H9 (cell line): ENCODE data around the gene CDS1. TPM values are rescaled to one million over a fixed set of nuclear protein-coding genes. Genes with fewer than 3 reads are reported as not detected.

Experiments
- DNase-seq: peaks from one replicate; pipeline ENCODE4 v3.0.0-alpha.2; 2017
- H2AFZ ChIP-seq: one replicate; pipeline ENCODE4 v1.6.1; 2013; ENCODE audit warnings: mild to moderate bottlenecking, low read length, control low read depth, moderate library complexity
- H2AK5ac ChIP-seq: 2 replicates; pipeline ENCODE4 v1.6.1; 2013; ENCODE audit warnings: low read length, control low read depth, mixed read lengths; ENCODE audit not compliant: insufficient read length
- H2BK120ac ChIP-seq: one replicate; pipeline ENCODE4 v1.6.1; 2013; ENCODE audit warnings: low read depth, mild to moderate bottlenecking, low read length, control low read depth, inconsistent platforms; ENCODE audit not compliant: poor library complexity, severe bottlenecking
- H2BK12ac ChIP-seq: 2 replicates; pipeline ENCODE4 v1.6.1; 2013; ENCODE audit warnings: low read length, control low read depth, mixed read lengths, low read depth; ENCODE audit not compliant: insufficient read length
- H2BK15ac ChIP-seq: 2 replicates; pipeline ENCODE4 v1.6.1; 2013; ENCODE audit warnings: low read depth, low read length, control low read depth
- H2BK20ac ChIP-seq: one replicate; pipeline ENCODE4 v1.6.1; 2013; ENCODE audit warnings: low read depth, mild to moderate bottlenecking, low read length, control low read depth, inconsistent platforms; ENCODE audit not compliant: poor library complexity, severe bottlenecking
- H2BK5ac ChIP-seq: 2 replicates; pipeline ENCODE4 v1.6.1; 2013; ENCODE audit warnings: low read length, control low read depth, mixed read lengths; ENCODE audit not compliant: insufficient read length
- H3K14ac ChIP-seq: 2 replicates; pipeline ENCODE4 v1.6.1; 2013; ENCODE audit warnings: low read length, control low read depth; ENCODE audit not compliant: insufficient read depth
- H3K18ac ChIP-seq: 2 replicates; pipeline ENCODE4 v1.6.1; 2013; ENCODE audit warnings: low read depth, mild to moderate bottlenecking, mixed read lengths, low read length, control low read depth; ENCODE audit not compliant: insufficient read length
- H3K23ac ChIP-seq: 2 replicates; pipeline ENCODE4 v1.6.1; 2013; ENCODE audit warnings: low read length, control low read depth, mixed read lengths, low read depth; ENCODE audit not compliant: insufficient read length
- H3K23me2 ChIP-seq: 2 replicates; pipeline ENCODE4 v1.6.1; 2013; ENCODE audit warnings: low read depth, mild to moderate bottlenecking, mixed read lengths, low read length, control low read depth; ENCODE audit not compliant: insufficient read length, poor library complexity, severe bottlenecking
- H3K27ac ChIP-seq: 2 replicates; pipeline ENCODE4 v1.5.1; 2013; ENCODE audit warnings: low read length, control low read depth, mixed read lengths, low read depth; ENCODE audit not compliant: insufficient read length
- H3K27me3 ChIP-seq: 2 replicates; pipeline ENCODE4 v1.6.1; 2013; ENCODE audit warnings: low read length, control low read depth, inconsistent platforms; ENCODE audit not compliant: insufficient read depth
- H3K4ac ChIP-seq: 2 replicates; pipeline ENCODE4 v1.6.1; 2013; ENCODE audit warnings: low read depth, mild to moderate bottlenecking, control low read depth, inconsistent platforms, low read length, moderate library complexity
- H3K4me1 ChIP-seq: 2 replicates; pipeline ENCODE4 v1.6.1; 2013; ENCODE audit warnings: low read length, control low read depth, inconsistent platforms; ENCODE audit not compliant: insufficient read depth
- H3K4me2 ChIP-seq: 2 replicates; pipeline ENCODE4 v1.6.1; 2013; ENCODE audit warnings: low read length, control low read depth, mixed read lengths; ENCODE audit not compliant: insufficient read length, insufficient read depth
- H3K56ac ChIP-seq: 2 replicates; pipeline ENCODE4 v1.6.1; 2013; ENCODE audit warnings: low read depth, mild to moderate bottlenecking, mixed read lengths, low read length, control low read depth; ENCODE audit not compliant: insufficient read length
- H3K79me1 ChIP-seq: 2 replicates; pipeline ENCODE4 v1.6.1; 2013; ENCODE audit warnings: low read depth, mild to moderate bottlenecking, moderate library complexity, low read length, control low read depth, inconsistent platforms; ENCODE audit not compliant: insufficient read depth, poor library complexity, severe bottlenecking
- H3K79me2 ChIP-seq: 2 replicates; pipeline ENCODE4 v1.6.1; 2013; ENCODE audit warnings: low read length, control low read depth, inconsistent platforms; ENCODE audit not compliant: insufficient read depth
- H3K9ac ChIP-seq: 2 replicates; pipeline ENCODE4 v1.6.1; 2013; ENCODE audit warnings: low read length, control low read depth, mixed read lengths; ENCODE audit not compliant: insufficient read length; ENCODE audit errors: extremely low read depth
- H3K9me3 ChIP-seq: one replicate; pipeline ENCODE4 v1.6.1; 2013; ENCODE audit warnings: low read depth, low read length, inconsistent platforms; ENCODE audit not compliant: control insufficient read depth
- H3T11ph ChIP-seq: one replicate; pipeline ENCODE4 v1.6.1; 2013; ENCODE audit warnings: mild to moderate bottlenecking, low read length, control low read depth, inconsistent platforms
- H4K20me1 ChIP-seq: one replicate; pipeline ENCODE4 v1.6.1; 2013; ENCODE audit not compliant: control insufficient read depth, insufficient read length, insufficient read depth
- H4K5ac ChIP-seq: 2 replicates; pipeline ENCODE4 v1.6.1; 2013; ENCODE audit warnings: low read depth, mild to moderate bottlenecking, mixed read lengths, low read length, control low read depth; ENCODE audit not compliant: insufficient read length
- H4K8ac ChIP-seq: replicated peaks from 2 replicates; pipeline ENCODE4 v1.6.1; 2013; ENCODE audit warnings: low read length, control low read depth, mixed read lengths, low read depth; ENCODE audit not compliant: insufficient read length
- H4K91ac ChIP-seq: 2 replicates; pipeline ENCODE4 v1.6.1; 2013; ENCODE audit warnings: low read depth, mild to moderate bottlenecking, moderate library complexity, mixed read lengths, low read length, control low read depth; ENCODE audit not compliant: insufficient read length
- H3K27ac Mint-ChIP-seq, 3 experiments: 2 replicates in 2 of 3; 3 replicates in 1 of 3; pipeline ENCODE4 v1.8.0; 2020 to 2021; ENCODE audit warnings: mixed read lengths in 3 of 3, mild to moderate bottlenecking in 1 of 3, moderate library complexity in 1 of 3
- H3K27me3 Mint-ChIP-seq: 2 replicates; pipeline ENCODE4 v1.8.0; 2021; ENCODE audit warnings: low read depth, mild to moderate bottlenecking, moderate library complexity, mixed read lengths
- H3K36me3 Mint-ChIP-seq, 3 experiments: 2 replicates in 2 of 3; 3 replicates in 1 of 3; pipeline ENCODE4 v1.8.0; 2020 to 2021; ENCODE audit warnings: low read depth in 3 of 3, mixed read lengths in 3 of 3; ENCODE audit not compliant: insufficient read depth in 1 of 3
- H3K4me1 Mint-ChIP-seq, 2 experiments: 2 replicates each; pipeline ENCODE4 v1.8.0; 2020; ENCODE audit warnings: mixed read lengths in 2 of 2
- H3K4me3 Mint-ChIP-seq, 2 experiments: 2 replicates in 1 of 2; 3 replicates in 1 of 2; pipeline ENCODE4 v1.8.0; 2020 to 2021; ENCODE audit warnings: mild to moderate bottlenecking in 2 of 2, mixed read lengths in 2 of 2, moderate library complexity in 1 of 2
- H3K9me3 Mint-ChIP-seq, 2 experiments: 2 replicates in 1 of 2; 3 replicates in 1 of 2; pipeline ENCODE4 v1.8.0; 2020; ENCODE audit warnings: mild to moderate bottlenecking in 2 of 2, mixed read lengths in 2 of 2, moderate library complexity in 1 of 2
- WGBS: extraction: QIAGEN DNeasy Blood & Tissue Kit; methylation state at CpG from one replicate; pipeline ENCODE4 v1.1.7; 2013; ENCODE audit warnings: missing lambda C conversion rate, low lambda C conversion rate, mixed read lengths; ENCODE audit not compliant: insufficient read length; ENCODE audit errors: extremely low coverage; 5-methylcytosine and 5-hydroxymethylcytosine counted together
- total RNA-seq: library from RNA; stranded (reverse); gene quantifications from 2 replicates; pipeline ENCODE4 v1.2.1, GENCODE V29; 2021
- TF ChIP-seq, protein P1 (sequence below): fragments of 200-600 bp; sonication (generic); conservative IDR thresholded peaks from 3 replicates; pipeline ENCODE4 v1.8.0; 2021; ENCODE audit warnings: antibody characterized with exemption, mild to moderate bottlenecking

Gene CDS1
- total RNA-seq, 1 experiment from 2014 or later = 7.5 TPM

- no peaks in the 10 kb centered on the region; the same call in 1 of the 2 replicates for H3K4me1 ChIP-seq
- H3K4me2 ChIP-seq = no peak overlapping the region
- H4K20me1 ChIP-seq = no peaks in the 10 kb centered on the region
- H3K23ac ChIP-seq = no peak overlapping the region
- no peak overlapping the region for H2AFZ ChIP-seq
- H3K56ac ChIP-seq = no peak overlapping the region
- Mint-ChIP-seq H3K4me1 (peaks cover 0 to 2% of the 10 kb centered on the region in 2 experiments; a peak in 2 of 4 replicates), H3K36me3 (peaks cover 25 to 35% (median 34%) of the 10 kb centered on the region in 3 experiments), H3K27me3 (no peaks in the 10 kb centered on the region; the same call in 1 of the 2 replicates), H3K9me3 (peaks cover 13% of the 10 kb centered on the region in 2 experiments; a peak in 4 of 5 replicates), H3K27ac (no peak overlapping the region), H3K4me3 (no peak overlapping the region)
- H3K4ac ChIP-seq = no peak overlapping the region
- TF ChIP-seq, protein P1, sequence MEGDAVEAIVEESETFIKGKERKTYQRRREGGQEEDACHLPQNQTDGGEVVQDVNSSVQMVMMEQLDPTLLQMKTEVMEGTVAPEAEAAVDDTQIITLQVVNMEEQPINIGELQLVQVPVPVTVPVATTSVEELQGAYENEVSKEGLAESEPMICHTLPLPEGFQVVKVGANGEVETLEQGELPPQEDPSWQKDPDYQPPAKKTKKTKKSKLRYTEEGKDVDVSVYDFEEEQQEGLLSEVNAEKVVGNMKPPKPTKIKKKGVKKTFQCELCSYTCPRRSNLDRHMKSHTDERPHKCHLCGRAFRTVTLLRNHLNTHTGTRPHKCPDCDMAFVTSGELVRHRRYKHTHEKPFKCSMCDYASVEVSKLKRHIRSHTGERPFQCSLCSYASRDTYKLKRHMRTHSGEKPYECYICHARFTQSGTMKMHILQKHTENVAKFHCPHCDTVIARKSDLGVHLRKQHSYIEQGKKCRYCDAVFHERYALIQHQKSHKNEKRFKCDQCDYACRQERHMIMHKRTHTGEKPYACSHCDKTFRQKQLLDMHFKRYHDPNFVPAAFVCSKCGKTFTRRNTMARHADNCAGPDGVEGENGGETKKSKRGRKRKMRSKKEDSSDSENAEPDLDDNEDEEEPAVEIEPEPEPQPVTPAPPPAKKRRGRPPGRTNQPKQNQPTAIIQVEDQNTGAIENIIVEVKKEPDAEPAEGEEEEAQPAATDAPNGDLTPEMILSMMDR = no peak
- H2BK120ac ChIP-seq = no peak overlapping the region
- no peak overlapping the region for H2BK15ac ChIP-seq
- H3K79me2 ChIP-seq = no peaks in the 10 kb centered on the region
- no peaks in the 10 kb centered on the region for H3K23me2 ChIP-seq
- H3K14ac ChIP-seq = no peak overlapping the region
- DNase-seq = no peak
- H3K9ac ChIP-seq = no peak overlapping the region
- H2BK12ac ChIP-seq = no peak overlapping the region
- no peak overlapping the region for H3K18ac ChIP-seq
- H2AK5ac ChIP-seq = no peak overlapping the region
- H4K8ac ChIP-seq = no peak overlapping the region
- H3K79me1 ChIP-seq = no peaks in the 10 kb centered on the region
- no peak overlapping the region for H3K27ac ChIP-seq
- WGBS = no CpG with 5 or more reads among the region's 1 CpG
- H2BK20ac ChIP-seq = no peak overlapping the region
- H3T11ph ChIP-seq = no peak overlapping the region
- H3K27me3 ChIP-seq = no peaks in the 10 kb centered on the region
- no peak overlapping the region for H4K91ac ChIP-seq
- H4K5ac ChIP-seq = no peak overlapping the region
- H2BK5ac ChIP-seq = no peak overlapping the region
- H3K9me3 ChIP-seq = no peaks in the 10 kb centered on the region
Observed at GRCh38 chr4:84666439-84666838, 83.5 kb downstream of the CDS1 start.
